PC-9 (cell line): ENCODE measurements around the gene C3orf18. TPM values are rescaled to one million over a fixed set of nuclear protein-coding genes. Genes with fewer than 3 reads are reported as not detected.

Experiments used
- BruUV-seq: library from RNA; stranded (reverse); fragments of 400-500 nt; replicated peaks from 2 replicates; lab custom pipeline; 2021; lab: Mats Ljungman, UMichigan
- CTCF ChIA-PET: fragments of 300-600 bp; sonication (Branson Sonifier 250); formaldehyde crosslinking; loops from one replicate; lab custom pipeline; 2022; ENCODE audit warnings: antibody characterized with exemption; lab: Charles Lee
- POLR2A ChIA-PET: fragments of 300-600 bp; sonication (Branson Sonifier 250); formaldehyde crosslinking; loops from one replicate; lab custom pipeline; 2022; ENCODE audit warnings: antibody characterized with exemption; ENCODE audit not compliant: unreplicated experiment; lab: Charles Lee
- DNase-seq, 2 experiments: peaks; one replicate each; pipeline versions ENCODE4 v3.0.0 to v3.0.0-alpha.2; 2015 to 2022; ENCODE audit warnings: mixed read lengths in 1 of 2
- H2AFZ ChIP-seq: fragments of 200-600 bp; sonication (generic); 2 replicates; pipeline ENCODE4 v1.8.1; 2017; ENCODE audit warnings: antibody characterized with exemption
- H3F3A ChIP-seq: fragments of 200-600 bp; sonication (generic); 2 replicates; pipeline ENCODE4 v1.8.1; 2017; ENCODE audit warnings: antibody characterized with exemption, mild to moderate bottlenecking, low read depth; ENCODE audit not compliant: insufficient read depth
- H3K27ac ChIP-seq: fragments of 200-600 bp; sonication (generic); 2 replicates; pipeline ENCODE4 v1.6.1; 2016; ENCODE audit warnings: mixed run types
- H3K27me3 ChIP-seq: fragments of 200-600 bp; sonication (generic); 2 replicates; pipeline ENCODE4 v1.6.1; 2016; ENCODE audit warnings: low read depth, mixed run types; ENCODE audit not compliant: insufficient read depth
- H3K36me3 ChIP-seq: fragments of 200-600 bp; sonication (generic); 2 replicates; pipeline ENCODE4 v1.6.1; 2016; ENCODE audit warnings: low read depth, mixed run types
- H3K4me1 ChIP-seq: fragments of 200-600 bp; sonication (generic); replicated peaks from 2 replicates; pipeline ENCODE4 v1.6.1; 2016; ENCODE audit warnings: mixed run types; ENCODE audit not compliant: insufficient read depth
- H3K4me2 ChIP-seq: fragments of 200-600 bp; sonication (generic); 2 replicates; pipeline ENCODE4 v1.6.1; 2017; ENCODE audit warnings: mixed run types
- H3K4me3 ChIP-seq: fragments of 200-600 bp; sonication (generic); 2 replicates; pipeline ENCODE4 v1.6.1; 2016; ENCODE audit warnings: mixed run types
- H3K79me2 ChIP-seq: fragments of 200-600 bp; sonication (generic); 2 replicates; pipeline ENCODE4 v1.6.1; 2017; ENCODE audit warnings: low read depth, mixed run types
- H3K9me2 ChIP-seq: fragments of 200-600 bp; sonication (generic); 2 replicates; pipeline ENCODE4 v1.8.1; 2017; ENCODE audit warnings: mild to moderate bottlenecking; ENCODE audit not compliant: insufficient read depth
- H3K9me3 ChIP-seq: fragments of 200-600 bp; sonication (generic); 2 replicates; pipeline ENCODE4 v1.8.1; 2016; ENCODE audit warnings: low read depth; ENCODE audit not compliant: insufficient read depth
- H4K20me1 ChIP-seq: fragments of 200-600 bp; sonication (generic); 2 replicates; pipeline ENCODE4 v1.8.1; 2017; ENCODE audit not compliant: insufficient read depth
- CTCF ChIP-seq: fragments of 200-600 bp; sonication (generic); conservative IDR thresholded peaks from 2 replicates; pipeline ENCODE4 v1.6.1; 2017; ENCODE audit warnings: mixed run types, antibody characterized with exemption, mild to moderate bottlenecking, moderate library complexity
- EZH2 ChIP-seq: fragments of 200-600 bp; sonication (generic); IDR thresholded peaks from 2 replicates; pipeline ENCODE4 v1.8.0; 2017; ENCODE audit warnings: antibody characterized with exemption, low read depth
- intact Hi-C: fragments of 100-400 bp; cut with micrococcal nuclease; formaldehyde crosslinking; loops from one replicate; pipeline ENCODE4 v1.10.0; 2022; ENCODE audit not compliant: unreplicated experiment
- total RNA-seq: library from RNA; stranded (reverse); gene quantifications from 2 replicates; pipeline ENCODE4 v1.2.3, GENCODE V29; 2021

The C3orf18 gene
- total RNA-seq, 1 experiment from 2014 or later: 7.5 TPM

GRCh38 chr3:50608278-50608677, 40.7 kb upstream of the C3orf18 start:
- Histone ChIP-seq H3K9me3 (no peaks in the 10 kb centered on the region), H3K4me3 (no peak overlapping the region), H2AFZ (no peak overlapping the region), H3K4me1 (peaks cover 32% of the 10 kb centered on the region), H3K9me2 (no peaks in the 10 kb centered on the region), H3K79me2 (no peaks in the 10 kb centered on the region), H3F3A (peaks cover 14% of the 10 kb centered on the region; the same call in 1 of the 2 replicates), H3K27me3 (no peaks in the 10 kb centered on the region), H3K4me2 (no peak overlapping the region), H3K36me3 (no peaks in the 10 kb centered on the region), H3K27ac (no peak overlapping the region), H4K20me1 (no peaks in the 10 kb centered on the region)
- intact Hi-C loops: no loop called here
- ChIA-PET CTCF (interaction anchor here (0.6 kb wide), 2 partner anchors 10 to 14 kb away, joined by 3 read pairs; no protein-coding TSS in a partner anchor), POLR2A (no interaction called here)
- no TSS peak for BruUV-seq
- no peak for DNase-seq
- TF ChIP-seq EZH2: no peak
- no peak for TF ChIP-seq CTCF

- Histone ChIP-seq H3K79me2 (no peaks in the 10 kb centered on the region), H3K4me2 (no peak overlapping the region), H3K27ac (no peak overlapping the region), H3K9me2 (no peaks in the 10 kb centered on the region), H3K4me1 (peaks cover 40% of the 10 kb centered on the region), H3K36me3 (no peaks in the 10 kb centered on the region), H3F3A (peaks cover 13% of the 10 kb centered on the region; the same call in 1 of the 2 replicates), H4K20me1 (no peaks in the 10 kb centered on the region), H3K9me3 (no peaks in the 10 kb centered on the region), H3K4me3 (no peak overlapping the region), H3K27me3 (no peaks in the 10 kb centered on the region), H2AFZ (no peak overlapping the region)
- TF ChIP-seq EZH2 (no peak), CTCF (no peak)
- DNase-seq: peak; percentile 57 to 60
- POLR2A ChIA-PET: no interaction called here
- BruUV-seq: no TSS peak
- intact Hi-C loops: no loop called here
- CTCF ChIA-PET: interaction anchor here (0.6 kb wide), 1 partner anchor 15 kb away, joined by 3 read pairs; no protein-coding TSS in a partner anchor
These were observed 39.9 kb upstream of the C3orf18 start for GRCh38 chr3:50607271-50608091.

DNA sequence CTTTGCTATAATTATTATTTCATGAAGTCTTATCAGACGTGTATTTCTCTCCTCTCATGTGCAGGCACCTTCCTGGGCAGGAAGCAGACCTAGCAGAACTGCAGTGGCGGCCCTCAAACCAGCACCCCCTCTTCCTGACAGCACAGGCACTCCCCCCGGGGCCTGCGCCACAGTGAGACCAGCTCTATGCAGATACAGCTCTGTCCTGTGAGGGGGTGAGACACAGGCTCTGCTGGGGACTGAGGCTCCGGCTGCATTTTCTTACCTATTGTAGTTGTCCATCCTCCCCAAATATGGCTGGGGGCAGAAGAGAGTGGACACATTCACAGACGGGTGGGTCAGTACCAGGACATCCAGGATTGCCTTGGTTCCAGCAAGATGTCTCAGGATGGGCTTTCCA, 39.0 kb upstream of the C3orf18 start:
- Histone ChIP-seq H3K27me3 (no peaks in the 10 kb centered on the region), H3K9me2 (no peaks in the 10 kb centered on the region), H3K79me2 (no peaks in the 10 kb centered on the region), H4K20me1 (no peaks in the 10 kb centered on the region), H3K9me3 (no peaks in the 10 kb centered on the region), H3F3A (peaks cover 9% of the 10 kb centered on the region; the same call in 1 of the 2 replicates), H2AFZ (no peak overlapping the region), H3K4me1 (peaks cover 48% of the 10 kb centered on the region), H3K27ac (no peak overlapping the region), H3K36me3 (no peaks in the 10 kb centered on the region), H3K4me3 (no peak overlapping the region), H3K4me2 (no peak overlapping the region)
- no TSS peak for BruUV-seq
- intact Hi-C loops: no loop called here
- TF ChIP-seq CTCF (no peak), EZH2 (no peak)
- no peak for DNase-seq
- CTCF ChIA-PET: no interaction called here
- POLR2A ChIA-PET: no interaction called here
